ENCODE results near the gene TREM1.

GRCh38 chr6:41283600-41283999 is 2.9 kb downstream of the TREM1 start:
- TF ChIP-seq CTCF (IDR thresholded peaks at IDR 0.05; ENCODE audit: insufficient read depth, low read length), result no peak
- no peak for TF ChIP-seq POLR2AphosphoS5 (IDR thresholded peaks at IDR 0.05; ENCODE audit: low read depth)
- TF ChIP-seq, protein P1, sequence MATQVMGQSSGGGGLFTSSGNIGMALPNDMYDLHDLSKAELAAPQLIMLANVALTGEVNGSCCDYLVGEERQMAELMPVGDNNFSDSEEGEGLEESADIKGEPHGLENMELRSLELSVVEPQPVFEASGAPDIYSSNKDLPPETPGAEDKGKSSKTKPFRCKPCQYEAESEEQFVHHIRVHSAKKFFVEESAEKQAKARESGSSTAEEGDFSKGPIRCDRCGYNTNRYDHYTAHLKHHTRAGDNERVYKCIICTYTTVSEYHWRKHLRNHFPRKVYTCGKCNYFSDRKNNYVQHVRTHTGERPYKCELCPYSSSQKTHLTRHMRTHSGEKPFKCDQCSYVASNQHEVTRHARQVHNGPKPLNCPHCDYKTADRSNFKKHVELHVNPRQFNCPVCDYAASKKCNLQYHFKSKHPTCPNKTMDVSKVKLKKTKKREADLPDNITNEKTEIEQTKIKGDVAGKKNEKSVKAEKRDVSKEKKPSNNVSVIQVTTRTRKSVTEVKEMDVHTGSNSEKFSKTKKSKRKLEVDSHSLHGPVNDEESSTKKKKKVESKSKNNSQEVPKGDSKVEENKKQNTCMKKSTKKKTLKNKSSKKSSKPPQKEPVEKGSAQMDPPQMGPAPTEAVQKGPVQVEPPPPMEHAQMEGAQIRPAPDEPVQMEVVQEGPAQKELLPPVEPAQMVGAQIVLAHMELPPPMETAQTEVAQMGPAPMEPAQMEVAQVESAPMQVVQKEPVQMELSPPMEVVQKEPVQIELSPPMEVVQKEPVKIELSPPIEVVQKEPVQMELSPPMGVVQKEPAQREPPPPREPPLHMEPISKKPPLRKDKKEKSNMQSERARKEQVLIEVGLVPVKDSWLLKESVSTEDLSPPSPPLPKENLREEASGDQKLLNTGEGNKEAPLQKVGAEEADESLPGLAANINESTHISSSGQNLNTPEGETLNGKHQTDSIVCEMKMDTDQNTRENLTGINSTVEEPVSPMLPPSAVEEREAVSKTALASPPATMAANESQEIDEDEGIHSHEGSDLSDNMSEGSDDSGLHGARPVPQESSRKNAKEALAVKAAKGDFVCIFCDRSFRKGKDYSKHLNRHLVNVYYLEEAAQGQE (IDR thresholded peaks at IDR 0.05; ENCODE audit: insufficient replicate concordance, low read depth), result no peak

Measured in HL-60 (cell line).